Activated CD8-positive, alpha-beta T cell treated with anti-CD3 and anti-CD28 coated beads, Interleukin-2, amount 10 ng/mL, durations not matched to agents 7 days and 5 days (primary cell): ENCODE results near the gene NAALADL2. TPM values are rescaled to one million over a fixed set of nuclear protein-coding genes. Genes with fewer than 3 reads are reported as not detected.
"Not testable (repeated sequence)": the region's sequence is repeated elsewhere in the genome, so short reads cannot be mapped to it uniquely, and the experiment has no call there.

Experiments used
- ATAC-seq: fragments of 150-1000 bp; cut with Tn5 transposase; one replicate; pipeline ENCODE4 v1.10.0; 2021; ENCODE audit warnings: moderate library complexity
- CTCF ChIA-PET: fragments of 350-600 bp; sonication (Branson Sonifier 250); formaldehyde crosslinking; loops from one replicate; lab custom pipeline; 2021; ENCODE audit warnings: antibody characterized with exemption; lab: Charles Lee
- POLR2A ChIA-PET: fragments of 350-600 bp; sonication (Branson Sonifier 250); formaldehyde crosslinking; loops from one replicate; lab custom pipeline; 2021; ENCODE audit warnings: antibody characterized with exemption; lab: Charles Lee
- DNase-seq: peaks from one replicate; pipeline ENCODE4 v3.0.0-alpha.2; 2020
- H3K27ac Mint-ChIP-seq: one replicate; pipeline ENCODE4 v1.8.0; 2021; ENCODE audit warnings: mild to moderate bottlenecking, mixed read lengths
- H3K27me3 Mint-ChIP-seq: one replicate; pipeline ENCODE4 v1.8.0; 2021; ENCODE audit warnings: low read depth, mixed read lengths
- H3K36me3 Mint-ChIP-seq: one replicate; pipeline ENCODE4 v1.8.0; 2021; ENCODE audit warnings: low read depth, mixed read lengths
- H3K4me1 Mint-ChIP-seq: one replicate; pipeline ENCODE4 v1.8.0; 2021; ENCODE audit warnings: low read depth, mixed read lengths
- H3K4me3 Mint-ChIP-seq: one replicate; pipeline ENCODE4 v1.8.0; 2021; ENCODE audit warnings: mild to moderate bottlenecking, mixed read lengths
- H3K9me3 Mint-ChIP-seq: one replicate; pipeline ENCODE4 v1.8.0; 2022; ENCODE audit warnings: mixed read lengths; ENCODE audit not compliant: insufficient read depth
- total RNA-seq, 2 experiments: library from RNA; stranded (reverse); gene quantifications; one replicate each; pipeline ENCODE4 v1.2.3, GENCODE V29; 2021

NAALADL2 gene
- total RNA-seq, 2 experiments from 2014 or later, result 0.39 to 0.47 TPM

GRCh38 chr3:175059788-175060187, 200.7 kb downstream of the NAALADL2 start:
- Mint-ChIP-seq H3K4me1 (no peaks in the 10 kb centered on the region), H3K27ac (no peak overlapping the region), H3K4me3 (no peak overlapping the region), H3K9me3 (peaks cover 14% of the 10 kb centered on the region), H3K27me3 (no peaks in the 10 kb centered on the region), H3K36me3 (no peaks in the 10 kb centered on the region)
- no peak for DNase-seq
- CTCF ChIA-PET, result no interaction called here
- POLR2A ChIA-PET, result no interaction called here
- ATAC-seq, result no peak

- POLR2A ChIA-PET, result no interaction called here
- no peaks in the 10 kb centered on the region for H3K27me3 Mint-ChIP-seq
- H3K4me1 Mint-ChIP-seq, result no peaks in the 10 kb centered on the region
- DNase-seq, result no peak
- no peaks in the 10 kb centered on the region for H3K36me3 Mint-ChIP-seq
- ATAC-seq, result no peak
- H3K9me3 Mint-ChIP-seq, result peaks cover 12% of the 10 kb centered on the region
- no peak overlapping the region for H3K4me3 Mint-ChIP-seq
- CTCF ChIA-PET, result no interaction called here
- no peak overlapping the region for H3K27ac Mint-ChIP-seq
These were observed 206.4 kb downstream of the NAALADL2 start for GRCh38 chr3:175065497-175065896.

GRCh38 chr3:175066617-175067415, 207.7 kb downstream of the NAALADL2 start:
- no peaks in the 10 kb centered on the region for H3K4me1 Mint-ChIP-seq
- H3K27me3 Mint-ChIP-seq, result no peaks in the 10 kb centered on the region
- DNase-seq (no peak), ATAC-seq (no peak)
- no peak overlapping the region for H3K4me3 Mint-ChIP-seq
- CTCF ChIA-PET, result no interaction called here
- H3K27ac Mint-ChIP-seq, result no peak overlapping the region
- POLR2A ChIA-PET, result no interaction called here
- H3K9me3 Mint-ChIP-seq, result peaks cover 12% of the 10 kb centered on the region
- no peaks in the 10 kb centered on the region for H3K36me3 Mint-ChIP-seq

- ATAC-seq, result no peak
These were observed 209.5 kb downstream of the NAALADL2 start for GRCh38 chr3:175068587-175068986.

GRCh38 chr3:175070946-175071345, 211.8 kb downstream of the NAALADL2 start:
- H3K4me3 Mint-ChIP-seq, result no peak overlapping the region
- DNase-seq, result no peak
- POLR2A ChIA-PET, result no interaction called here
- CTCF ChIA-PET, result no interaction called here
- no peaks in the 10 kb centered on the region for H3K27me3 Mint-ChIP-seq
- no peak for ATAC-seq
- no peak overlapping the region for H3K27ac Mint-ChIP-seq
- peaks cover 20% of the 10 kb centered on the region for H3K9me3 Mint-ChIP-seq
- no peaks in the 10 kb centered on the region for H3K36me3 Mint-ChIP-seq
- H3K4me1 Mint-ChIP-seq, result no peaks in the 10 kb centered on the region

More at GRCh38 chr3:175068587-175068986, 209.5 kb downstream of the NAALADL2 start:
- H3K27ac Mint-ChIP-seq, result no peak overlapping the region
- H3K36me3 Mint-ChIP-seq, result no peaks in the 10 kb centered on the region
- DNase-seq, result no peak
- CTCF ChIA-PET, result no interaction called here
- no peaks in the 10 kb centered on the region for H3K27me3 Mint-ChIP-seq
- POLR2A ChIA-PET, result no interaction called here
- H3K9me3 Mint-ChIP-seq, result peaks cover 18% of the 10 kb centered on the region
- H3K4me3 Mint-ChIP-seq, result no peak overlapping the region
- H3K4me1 Mint-ChIP-seq, result no peaks in the 10 kb centered on the region

- Mint-ChIP-seq H3K9me3 (peaks cover 11% of the 10 kb centered on the region), H3K4me3 (no peak overlapping the region), H3K36me3 (no peaks in the 10 kb centered on the region), H3K27me3 (no peaks in the 10 kb centered on the region), H3K4me1 (no peaks in the 10 kb centered on the region), H3K27ac (no peak overlapping the region)
- ChIA-PET CTCF (no interaction called here), POLR2A (no interaction called here)
- DNase-seq (no peak), ATAC-seq (no peak)
These were observed 214.2 kb downstream of the NAALADL2 start for GRCh38 chr3:175073219-175073905.

GRCh38 chr3:175075269-175075668, 216.1 kb downstream of the NAALADL2 start:
- Mint-ChIP-seq H3K4me1 (no peaks in the 10 kb centered on the region), H3K9me3 (peaks cover 12% of the 10 kb centered on the region), H3K27ac (no peak overlapping the region), H3K4me3 (no peak overlapping the region), H3K36me3 (no peaks in the 10 kb centered on the region), H3K27me3 (no peaks in the 10 kb centered on the region)
- no peak for ATAC-seq
- CTCF ChIA-PET, result no interaction called here
- DNase-seq, result no peak
- POLR2A ChIA-PET, result no interaction called here

GRCh38 chr3:175077216-175077615, 218.1 kb downstream of the NAALADL2 start:
- H3K36me3 Mint-ChIP-seq, result no peaks in the 10 kb centered on the region
- H3K27me3 Mint-ChIP-seq, result no peaks in the 10 kb centered on the region
- H3K9me3 Mint-ChIP-seq, result peaks cover 12% of the 10 kb centered on the region
- CTCF ChIA-PET, result no interaction called here
- no peak overlapping the region for H3K4me3 Mint-ChIP-seq
- POLR2A ChIA-PET, result no interaction called here
- ATAC-seq (no peak), DNase-seq (no peak)
- H3K27ac Mint-ChIP-seq, result no peak overlapping the region
- no peaks in the 10 kb centered on the region for H3K4me1 Mint-ChIP-seq

- DNase-seq (no peak), ATAC-seq (no peak)
- Mint-ChIP-seq H3K27me3 (no peaks in the 10 kb centered on the region), H3K36me3 (no peaks in the 10 kb centered on the region), H3K4me3 (no peak overlapping the region), H3K27ac (no peak overlapping the region), H3K4me1 (no peaks in the 10 kb centered on the region), H3K9me3 (peaks cover 4% of the 10 kb centered on the region)
- ChIA-PET CTCF (no interaction called here), POLR2A (no interaction called here)
These were observed 223.5 kb downstream of the NAALADL2 start for GRCh38 chr3:175082631-175083030.

- H3K27me3 Mint-ChIP-seq, H3K27ac Mint-ChIP-seq, DNase-seq, H3K36me3 Mint-ChIP-seq, ATAC-seq, H3K4me1 Mint-ChIP-seq, POLR2A ChIA-PET, H3K4me3 Mint-ChIP-seq, H3K9me3 Mint-ChIP-seq, CTCF ChIA-PET: not testable (repeated sequence)
These were observed 228.0 kb downstream of the NAALADL2 start for GRCh38 chr3:175087128-175087527.

GRCh38 chr3:175088766-175089380, 229.7 kb downstream of the NAALADL2 start:
- DNase-seq (no peak), ATAC-seq (no peak)
- Mint-ChIP-seq H3K27ac (no peak overlapping the region), H3K27me3 (no peaks in the 10 kb centered on the region), H3K9me3 (no peaks in the 10 kb centered on the region), H3K4me3 (no peak overlapping the region), H3K36me3 (no peaks in the 10 kb centered on the region), H3K4me1 (no peaks in the 10 kb centered on the region)
- CTCF ChIA-PET, result no interaction called here
- POLR2A ChIA-PET, result no interaction called here
